ENCODE measurements around the gene PRSS50.
"Not testable (repeated sequence)": the region's sequence is repeated elsewhere in the genome, so short reads cannot be mapped to it uniquely, and the experiment has no call there.

The PRSS50 gene

DNA sequence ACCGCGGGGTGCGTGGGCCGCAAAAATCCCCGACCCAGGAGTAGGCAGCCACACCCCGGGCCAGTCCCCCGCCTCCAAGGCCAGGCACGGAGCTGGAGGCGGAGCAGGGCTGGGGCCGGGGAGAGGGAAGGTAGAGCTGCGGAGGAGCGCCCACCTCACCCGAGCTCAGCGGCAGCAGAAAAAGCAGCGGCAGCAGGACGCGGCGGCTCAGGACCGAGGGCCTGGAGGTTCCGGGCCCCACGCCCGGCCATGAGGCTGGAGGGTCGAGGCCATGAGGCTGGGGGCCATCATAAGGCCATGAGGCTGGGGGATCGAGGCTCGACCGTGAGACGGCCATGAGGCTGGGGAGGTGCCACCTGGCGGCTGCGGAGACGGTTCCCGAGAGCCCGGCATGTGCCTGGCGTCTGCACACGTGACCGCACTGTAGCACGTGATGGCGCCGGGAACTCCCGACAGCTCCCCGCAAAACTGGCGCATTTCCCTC, 32.9 kb upstream of the PRSS50 start:
- TF ChIP-seq, protein P1, sequence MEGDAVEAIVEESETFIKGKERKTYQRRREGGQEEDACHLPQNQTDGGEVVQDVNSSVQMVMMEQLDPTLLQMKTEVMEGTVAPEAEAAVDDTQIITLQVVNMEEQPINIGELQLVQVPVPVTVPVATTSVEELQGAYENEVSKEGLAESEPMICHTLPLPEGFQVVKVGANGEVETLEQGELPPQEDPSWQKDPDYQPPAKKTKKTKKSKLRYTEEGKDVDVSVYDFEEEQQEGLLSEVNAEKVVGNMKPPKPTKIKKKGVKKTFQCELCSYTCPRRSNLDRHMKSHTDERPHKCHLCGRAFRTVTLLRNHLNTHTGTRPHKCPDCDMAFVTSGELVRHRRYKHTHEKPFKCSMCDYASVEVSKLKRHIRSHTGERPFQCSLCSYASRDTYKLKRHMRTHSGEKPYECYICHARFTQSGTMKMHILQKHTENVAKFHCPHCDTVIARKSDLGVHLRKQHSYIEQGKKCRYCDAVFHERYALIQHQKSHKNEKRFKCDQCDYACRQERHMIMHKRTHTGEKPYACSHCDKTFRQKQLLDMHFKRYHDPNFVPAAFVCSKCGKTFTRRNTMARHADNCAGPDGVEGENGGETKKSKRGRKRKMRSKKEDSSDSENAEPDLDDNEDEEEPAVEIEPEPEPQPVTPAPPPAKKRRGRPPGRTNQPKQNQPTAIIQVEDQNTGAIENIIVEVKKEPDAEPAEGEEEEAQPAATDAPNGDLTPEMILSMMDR (conservative IDR thresholded peaks at IDR 0.05; ENCODE audit: low read length), result no peak
- H3K4me3 ChIP-seq (ENCODE audit: low read length), result no peak overlapping the region
- no peak for DNase-seq (ENCODE audit: low read depth)

DNA sequence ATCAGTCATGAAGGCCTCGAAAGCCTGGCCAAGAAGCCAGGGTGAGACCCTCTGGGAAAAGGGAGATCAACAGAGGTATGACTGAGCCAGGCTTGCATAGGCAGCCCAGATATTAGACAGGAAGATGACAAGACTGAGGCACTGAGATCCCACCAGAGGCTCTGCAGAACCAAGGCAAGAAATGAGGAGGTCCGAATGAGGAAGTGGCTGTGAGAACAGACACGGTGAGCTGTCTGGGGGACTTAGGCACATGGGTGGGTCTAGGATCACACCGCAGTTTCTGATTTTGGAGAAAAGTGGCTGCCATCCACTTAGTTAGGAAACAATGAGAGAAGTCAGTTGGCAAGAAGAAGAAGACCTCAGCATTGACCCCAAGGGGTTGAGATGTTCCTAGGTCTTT, 31.5 kb upstream of the PRSS50 start:
- DNase-seq (ENCODE audit: low read depth), result no peak

DNA sequence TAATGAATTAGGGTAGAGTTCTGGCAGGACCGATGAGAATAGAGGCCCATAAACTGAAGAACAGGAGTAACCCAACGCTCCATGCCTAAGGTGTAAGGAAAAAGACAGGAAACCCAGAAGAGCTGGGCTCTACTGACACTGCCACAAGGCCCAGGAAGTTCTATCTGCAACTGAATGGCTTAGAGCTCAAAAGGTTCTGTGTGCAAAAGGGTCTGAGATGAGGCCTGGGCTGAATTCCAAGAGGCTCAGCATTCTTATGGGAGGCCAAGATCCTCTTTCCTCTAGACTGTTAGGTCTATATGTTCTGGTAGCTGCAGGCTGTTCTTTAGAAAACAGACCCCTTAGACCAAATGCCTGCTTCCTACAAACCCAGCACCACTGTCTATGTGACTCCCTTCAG, 30.5 kb upstream of the PRSS50 start:
- no peak overlapping the region for H3K4me3 ChIP-seq (ENCODE audit: low read length)
- DNase-seq (ENCODE audit: low read depth), result no peak
- TF ChIP-seq, protein P1 (conservative IDR thresholded peaks at IDR 0.05; ENCODE audit: low read length), result no peak

More for the DNA sequence above, 31.5 kb upstream of the PRSS50 start:
- no peak overlapping the region for H3K4me3 ChIP-seq (ENCODE audit: low read length)
- TF ChIP-seq, protein P1 (conservative IDR thresholded peaks at IDR 0.05; ENCODE audit: low read length), result no peak

DNA sequence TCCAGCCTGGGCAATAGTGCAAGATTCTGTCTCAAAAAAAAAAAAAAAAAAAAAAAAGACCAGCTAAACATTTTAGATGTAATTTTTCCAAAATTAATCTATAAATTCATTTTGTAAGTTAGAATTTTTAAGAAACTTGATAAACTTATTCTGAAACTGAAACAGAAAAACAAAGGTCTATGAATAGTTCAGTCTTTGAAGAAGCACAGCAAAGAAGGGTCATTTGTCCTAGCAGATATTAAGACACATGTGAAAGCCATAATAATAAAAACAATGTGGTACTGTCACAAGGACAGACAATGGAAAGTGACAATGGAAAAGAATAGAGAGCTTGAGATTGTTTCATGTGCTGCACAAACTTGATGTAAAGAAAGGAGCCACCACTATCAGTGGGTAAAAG, 29.0 kb upstream of the PRSS50 start:
- no peak overlapping the region for H3K4me3 ChIP-seq (ENCODE audit: low read length)
- no peak for DNase-seq (ENCODE audit: low read depth)
- TF ChIP-seq, protein P1 (conservative IDR thresholded peaks at IDR 0.05; ENCODE audit: low read length), result no peak

DNA sequence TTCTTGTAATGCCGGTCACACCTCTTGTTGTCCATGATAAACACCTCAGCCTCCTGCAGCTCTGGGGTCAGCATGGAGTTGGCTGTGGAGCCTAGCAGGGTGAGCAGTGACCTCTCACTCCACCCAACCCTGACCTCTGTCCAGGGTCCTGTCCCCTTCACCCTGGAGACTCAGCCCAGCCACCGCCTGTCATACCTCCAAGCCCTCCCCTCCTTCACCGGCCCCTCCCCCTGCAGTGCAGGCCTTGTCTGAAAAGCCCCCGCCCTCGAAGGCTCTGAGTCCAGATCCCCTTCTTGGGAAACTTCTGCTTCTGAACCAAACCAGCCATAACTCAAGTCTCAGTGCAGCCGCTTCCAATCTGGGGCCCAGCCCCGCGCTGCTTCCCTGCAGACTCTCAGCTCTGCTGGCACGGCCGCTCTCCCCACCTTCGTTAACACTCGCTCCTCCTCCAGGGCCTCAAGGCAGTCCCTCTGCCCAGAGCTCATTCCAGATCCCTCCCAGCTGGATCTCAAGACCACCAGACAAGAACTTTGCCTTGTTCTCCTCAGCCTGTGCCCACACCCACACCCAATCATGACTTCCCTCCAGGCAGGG, 25.4 kb upstream of the PRSS50 start:
- no peak overlapping the region for H3K4me3 ChIP-seq (ENCODE audit: low read length)
- TF ChIP-seq, protein P1 (conservative IDR thresholded peaks at IDR 0.05; ENCODE audit: low read length), result no peak
- DNase-seq (ENCODE audit: low read depth), result no peak

DNA sequence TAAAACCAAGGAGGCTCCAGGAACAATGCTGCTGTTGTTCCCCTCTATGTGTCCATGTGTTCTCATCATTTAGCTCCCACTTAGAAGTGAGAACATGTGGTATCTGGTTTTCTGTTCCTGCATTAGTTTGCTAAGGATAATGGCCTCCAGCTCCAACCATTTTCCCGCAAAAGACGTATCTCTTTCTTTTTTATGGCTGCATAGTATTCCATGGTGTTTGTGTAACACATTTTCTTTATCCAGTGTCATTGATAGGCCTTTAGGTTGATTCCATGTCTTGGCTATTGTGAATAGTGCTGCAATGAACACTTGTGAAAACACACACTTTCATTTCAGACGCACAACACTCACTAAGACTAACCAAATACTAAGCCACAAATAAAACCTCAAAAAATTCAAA, 21.9 kb upstream of the PRSS50 start:
- H3K4me3 ChIP-seq (ENCODE audit: low read length); DNase-seq (ENCODE audit: low read depth): not testable (repeated sequence)

DNA sequence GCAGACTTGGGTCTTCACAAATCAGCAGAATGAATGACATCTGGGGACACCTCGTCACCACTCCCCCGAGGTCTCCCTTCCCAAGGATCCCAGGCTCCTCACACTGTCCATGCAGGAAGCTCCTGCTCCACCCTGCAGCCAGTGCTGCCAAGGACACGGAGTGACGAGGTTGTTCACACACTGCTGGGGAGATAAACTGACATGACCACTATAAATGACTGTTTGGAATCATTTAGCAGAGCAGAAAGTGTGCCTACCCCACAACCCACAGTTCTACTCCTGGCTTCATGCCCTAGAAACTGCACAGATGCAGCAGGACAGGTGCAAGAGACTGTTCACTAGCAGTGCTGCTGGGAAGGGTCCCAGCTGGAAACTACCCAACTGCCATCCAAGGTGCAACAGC, 19.7 kb upstream of the PRSS50 start:
- H3K4me3 ChIP-seq (ENCODE audit: low read length), result no peak overlapping the region
- no peak for DNase-seq (ENCODE audit: low read depth)
- TF ChIP-seq, protein P1 (conservative IDR thresholded peaks at IDR 0.05; ENCODE audit: low read length), result no peak
